Astrocyte of the cerebellum (primary cell): ENCODE data around the gene GUK1.

Experiments
- DNase-seq: peaks from one replicate; pipeline ENCODE4 v3.0.0-alpha.2; 2011; ENCODE audit warnings: low read depth
- H3K4me3 ChIP-seq: 2 replicates; pipeline ENCODE4 v1.5.1; 2011; ENCODE audit warnings: mild to moderate bottlenecking, low read depth, low read length, moderate library complexity
- CTCF ChIP-seq: IDR thresholded peaks from 2 replicates; pipeline ENCODE4 v1.5.1; 2012; ENCODE audit warnings: low read length, low read depth, moderate library complexity, mild to moderate bottlenecking; ENCODE audit errors: missing control alignments
- in situ Hi-C: cut with HindIII; loops from 2 replicates; pipeline ENCODE4 v1.10.0; 2017; ENCODE audit warnings: low sequenced_read_pairs

Gene GUK1

GRCh38 chr1:228145463-228146416, 5.7 kb downstream of the GUK1 start:
- H3K4me3 ChIP-seq, result no peak overlapping the region
- in situ Hi-C loops, result no loop called here
- no peak for TF ChIP-seq CTCF
- no peak for DNase-seq

- in situ Hi-C loops, result no loop called here
- no peak overlapping the region for H3K4me3 ChIP-seq
- no peak for TF ChIP-seq CTCF
- no peak for DNase-seq
Observed at GRCh38 chr1:228146417-228147150, 6.5 kb downstream of the GUK1 start.

GRCh38 chr1:228147151-228147693, 7.1 kb downstream of the GUK1 start:
- no peak for TF ChIP-seq CTCF
- DNase-seq, result no peak
- H3K4me3 ChIP-seq, result no peak overlapping the region
- in situ Hi-C loops, result no loop called here

GRCh38 chr1:228147768-228148167, 7.7 kb downstream of the GUK1 start:
- in situ Hi-C loops, result no loop called here
- no peak for TF ChIP-seq CTCF
- DNase-seq, result no peak

GRCh38 chr1:228148196-228148861, 8.2 kb downstream of the GUK1 start:
- in situ Hi-C loops, result no loop called here
- no peak for TF ChIP-seq CTCF
- DNase-seq, result no peak
- H3K4me3 ChIP-seq, result no peak overlapping the region

More at GRCh38 chr1:228147768-228148167, 7.7 kb downstream of the GUK1 start:
- H3K4me3 ChIP-seq, result no peak overlapping the region

GRCh38 chr1:228148935-228149405, 8.9 kb downstream of the GUK1 start:
- TF ChIP-seq CTCF, result no peak
- no peak for DNase-seq
- no peak overlapping the region for H3K4me3 ChIP-seq
- in situ Hi-C loops, result no loop called here
